Right forelimb (tissue), 1 donor: ENCODE data around the gene MBP.

Experiments used
- DNase-seq: peaks from one replicate; pipeline ENCODE4 v3.0.0-alpha.2; 2018

MBP gene

DNA sequence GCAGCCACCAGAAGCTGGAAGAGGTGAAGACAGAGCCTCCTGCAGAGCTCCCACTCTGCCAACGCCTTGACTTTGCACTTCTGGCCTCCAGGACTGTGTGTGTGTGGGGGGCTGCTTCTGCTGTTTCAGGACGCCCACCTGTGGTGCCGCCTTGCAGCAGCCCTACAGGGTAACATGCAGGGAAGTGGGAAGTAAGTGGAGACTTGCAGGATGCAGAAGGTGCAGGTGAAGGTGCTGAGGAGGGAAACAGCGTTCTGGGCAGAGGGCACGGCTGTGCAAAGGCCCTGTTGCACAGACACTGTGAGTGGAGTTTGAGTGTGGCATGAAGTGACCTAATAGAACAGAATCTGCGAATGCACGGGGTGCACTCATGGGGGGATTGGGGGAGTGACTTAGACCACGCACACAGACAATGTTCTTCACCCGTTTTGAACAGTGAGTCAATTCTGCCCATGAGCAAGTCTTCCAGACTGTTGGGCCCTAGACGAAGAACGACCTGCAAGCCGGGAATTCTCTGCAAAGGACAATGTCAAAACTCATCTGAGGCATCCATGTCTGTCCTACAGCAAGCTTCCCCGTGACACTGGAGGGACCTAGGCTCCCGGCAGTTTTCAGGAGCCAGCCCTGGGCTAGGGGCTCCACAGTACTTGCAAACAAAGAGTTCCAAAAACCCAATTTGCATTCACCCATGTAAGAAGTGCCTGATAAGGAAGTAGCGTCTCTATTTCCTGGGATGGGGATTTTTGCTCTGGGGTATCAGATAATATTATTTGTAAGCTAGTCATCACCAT, 19.0 kb downstream of the MBP start:
- DNase-seq: peak; percentile 37

DNA sequence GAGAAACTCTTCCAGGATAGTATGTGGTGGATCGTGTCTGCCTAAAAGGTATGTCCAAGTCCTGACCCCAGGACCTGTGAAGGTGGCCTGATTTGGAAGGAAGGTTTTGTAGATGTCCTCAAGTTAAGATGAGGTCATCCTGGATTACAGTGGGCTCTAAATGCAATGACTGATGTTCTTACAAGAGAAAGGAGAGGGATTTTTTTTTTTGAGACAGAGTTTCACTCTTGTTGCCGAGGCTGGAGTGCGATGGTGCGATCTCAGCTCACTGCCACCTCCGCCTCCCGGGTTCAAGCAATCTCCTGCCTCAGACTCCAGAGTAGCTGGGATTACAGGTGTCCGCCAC, 19.9 kb downstream of the MBP start:
- DNase-seq: no peak

- peak; percentile 37 for DNase-seq
Measured at GRCh38 chr18:77111951-77112746, 20.4 kb downstream of the MBP start.

- DNase-seq: peak; percentile 24
Measured at GRCh38 chr18:77111449-77111848, 21.1 kb downstream of the MBP start.

DNA sequence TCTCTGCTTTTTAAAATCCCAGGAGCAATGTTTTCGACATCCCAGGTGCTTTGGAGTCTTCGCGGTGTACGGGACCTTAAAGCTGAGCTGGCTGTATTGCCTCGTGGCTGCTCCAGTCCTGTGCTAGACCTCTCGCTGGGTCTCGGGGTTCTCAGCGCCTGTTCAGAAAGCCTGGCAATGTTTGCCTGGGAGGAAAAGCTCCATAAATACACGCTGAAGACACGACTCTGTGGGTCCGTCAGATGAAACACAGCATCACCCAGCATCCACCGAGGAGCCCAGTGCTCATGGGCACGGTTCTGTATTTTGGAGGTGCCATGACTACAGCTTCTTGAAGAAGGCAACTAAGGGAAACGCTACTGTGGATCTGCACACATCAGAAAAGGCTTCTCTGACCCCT, 21.6 kb downstream of the MBP start:
- no peak for DNase-seq

DNA sequence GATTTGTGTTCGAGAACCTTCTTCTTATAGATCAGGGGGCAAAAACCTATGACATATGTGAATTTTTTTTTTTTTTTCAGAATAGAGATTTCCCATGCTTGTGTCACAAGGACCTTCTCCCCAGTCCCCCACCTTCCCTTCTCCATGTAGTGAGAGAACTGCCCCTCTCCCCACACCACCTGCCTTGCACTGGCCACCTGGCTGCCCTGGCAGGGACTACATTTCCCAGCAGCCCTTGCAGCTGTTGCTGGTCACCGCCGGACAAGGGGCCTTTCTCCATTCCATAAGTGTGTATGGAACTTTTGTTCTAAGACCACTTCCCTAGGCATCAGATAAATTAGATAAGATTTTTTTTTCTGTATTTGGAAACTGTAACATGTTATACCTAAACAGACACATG, 22.2 kb downstream of the MBP start:
- no peak for DNase-seq

DNA sequence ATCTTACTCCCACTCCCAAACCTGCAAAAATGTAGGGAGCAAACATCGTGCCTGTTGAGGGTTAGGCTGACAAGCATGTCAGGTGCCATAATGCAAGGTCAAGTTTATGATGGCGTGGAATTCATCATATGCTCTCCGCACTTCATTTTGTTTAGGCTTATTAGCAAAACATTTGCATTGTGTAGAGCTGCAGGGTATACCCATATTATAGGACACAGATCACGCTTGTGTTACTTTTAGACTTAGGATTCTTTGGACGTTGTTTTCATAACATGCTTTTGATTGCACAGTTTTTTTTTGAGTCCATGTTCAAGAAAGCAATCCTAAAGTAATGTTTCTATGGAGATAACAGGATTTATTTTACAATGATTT, 22.9 kb downstream of the MBP start:
- no peak for DNase-seq

DNA sequence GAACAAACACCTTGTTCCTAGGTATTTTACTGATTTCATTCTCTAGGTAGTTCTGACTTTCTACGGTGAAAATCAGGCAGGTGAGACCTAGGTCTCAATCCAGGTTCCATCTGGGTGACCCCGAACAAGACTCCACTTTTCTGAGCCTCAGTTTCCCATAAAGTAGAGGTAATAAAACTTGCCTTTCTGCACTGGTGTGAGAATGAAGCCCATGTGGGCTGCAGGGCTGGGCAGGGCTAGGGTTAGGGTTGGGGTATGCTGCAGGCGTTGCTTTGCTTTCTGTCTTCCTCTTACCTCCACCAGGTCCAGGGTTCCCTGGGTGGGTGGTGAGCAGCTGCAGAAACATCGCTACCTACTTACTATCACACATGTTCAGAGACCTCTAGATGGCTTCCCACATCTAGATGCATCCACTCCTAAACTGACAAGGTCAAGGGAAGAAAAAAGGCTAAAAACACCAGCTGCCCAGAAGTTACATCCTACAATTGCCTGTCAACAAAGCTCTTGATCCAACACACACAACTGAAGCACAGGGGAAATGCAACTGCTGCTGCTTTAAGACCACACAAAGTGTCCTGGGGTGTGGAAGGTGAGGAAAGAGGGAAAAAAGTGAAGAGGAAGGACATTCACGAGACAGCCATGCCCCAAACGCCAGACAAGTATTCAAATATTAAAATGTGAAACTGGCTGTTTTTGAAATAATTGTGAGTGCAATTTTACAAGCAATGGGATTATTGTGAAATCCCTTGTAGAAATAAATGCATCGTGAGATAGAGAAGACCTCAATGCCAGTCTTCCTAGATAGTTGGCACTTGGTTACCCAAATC, 23.5 kb downstream of the MBP start:
- DNase-seq: no peak

DNA sequence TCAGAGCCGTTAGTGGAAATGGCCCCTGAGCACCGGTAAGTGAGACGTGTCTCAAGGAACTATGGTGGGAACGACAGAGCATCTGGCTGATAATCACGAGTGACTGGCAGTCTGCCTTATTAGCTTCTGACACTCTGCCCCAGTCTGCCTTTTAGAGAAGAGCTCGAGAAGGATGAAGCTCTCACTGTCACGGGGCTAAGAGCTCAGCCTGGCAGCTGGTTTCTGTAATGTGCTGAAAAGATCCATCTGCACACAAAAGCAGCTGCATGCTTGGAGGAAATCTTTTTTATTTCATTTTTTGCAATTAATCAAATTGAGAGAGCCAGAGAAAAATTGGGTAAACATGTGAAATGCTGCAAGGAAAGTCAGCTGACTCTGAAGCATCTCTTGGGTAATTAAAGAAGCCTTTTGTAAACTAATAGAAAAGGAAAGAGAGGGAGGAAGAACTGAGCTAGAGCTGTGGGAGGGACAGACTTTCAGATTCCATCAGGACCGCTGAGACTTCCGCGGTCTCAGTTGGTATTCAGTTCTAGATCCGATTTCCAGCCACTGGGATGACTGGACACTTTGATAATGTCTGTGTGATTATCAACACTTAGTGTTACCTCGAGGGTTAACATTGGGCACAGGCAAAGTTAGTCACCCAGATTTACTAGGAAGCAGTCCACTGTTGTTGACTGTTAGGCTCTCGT, 24.4 kb downstream of the MBP start:
- no peak for DNase-seq

- no peak for DNase-seq
Measured at GRCh38 chr18:77107292-77107691, 25.3 kb downstream of the MBP start.

DNA sequence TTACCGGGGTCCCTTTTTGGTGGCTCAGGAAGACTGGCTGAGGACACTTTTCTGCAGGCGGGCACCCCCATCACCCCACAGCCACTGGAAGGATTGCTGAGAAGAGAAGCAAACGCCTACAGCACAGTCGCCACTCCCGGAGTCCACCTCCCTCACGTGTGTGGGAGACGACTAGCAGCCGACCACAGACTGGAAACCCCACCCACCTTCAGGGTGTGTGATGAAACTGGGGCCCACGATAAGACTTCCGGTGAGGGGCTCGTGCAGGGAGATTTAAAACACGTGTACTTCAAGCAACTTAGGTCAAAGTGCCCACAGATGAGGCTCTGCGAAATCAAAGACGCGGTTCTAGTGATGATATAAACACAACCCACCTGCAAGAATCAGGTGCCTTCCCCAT, 26.3 kb downstream of the MBP start:
- DNase-seq: no peak

GRCh38 chr18:77105680-77106079, 26.9 kb downstream of the MBP start:
- no peak for DNase-seq

DNA sequence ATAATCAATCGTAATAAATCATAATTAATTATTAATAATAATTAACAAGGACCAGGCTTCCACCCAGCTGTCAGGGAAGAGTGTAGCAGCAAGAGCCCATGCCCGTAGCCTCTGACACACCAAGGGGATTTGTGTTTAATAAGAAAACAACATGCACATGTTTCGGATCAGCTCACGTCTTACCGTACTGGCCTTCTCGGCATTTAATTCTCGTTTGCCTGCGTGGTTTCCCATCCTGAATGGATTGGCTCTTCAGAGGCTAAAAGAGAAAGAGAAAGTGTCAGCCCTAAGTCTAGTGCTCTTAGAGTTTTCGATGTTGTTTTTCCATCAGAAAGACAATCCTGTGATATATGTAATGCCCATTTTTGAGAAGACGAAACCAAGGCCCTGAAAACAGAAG, 27.6 kb downstream of the MBP start:
- DNase-seq: no peak

DNA sequence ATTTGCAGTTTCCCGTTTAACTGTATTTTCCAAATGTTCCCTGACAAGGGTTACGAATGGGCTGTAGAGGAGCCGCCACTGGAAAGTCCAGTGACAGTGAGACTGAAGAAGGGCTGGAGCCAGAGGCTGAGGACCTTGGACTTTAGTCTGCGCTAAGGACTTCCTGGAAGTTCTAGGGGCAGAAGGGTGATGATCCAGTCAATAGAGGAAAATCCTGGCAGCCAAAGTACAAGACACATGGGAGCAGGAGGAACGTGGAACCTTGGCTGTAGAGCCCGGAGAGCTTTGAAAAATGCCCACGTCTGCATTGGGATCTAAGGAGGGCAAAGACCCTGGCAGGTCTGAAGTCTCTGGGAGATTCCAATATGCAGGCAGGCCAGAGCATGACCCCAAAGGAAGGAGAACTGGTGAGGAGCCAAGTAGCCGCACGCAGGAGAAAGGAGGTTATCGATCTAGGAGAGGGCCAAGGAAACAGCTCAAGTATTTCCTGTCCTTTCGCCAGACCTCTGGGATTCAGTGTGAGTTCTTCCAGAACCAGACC, 28.5 kb downstream of the MBP start:
- DNase-seq: no peak

DNA sequence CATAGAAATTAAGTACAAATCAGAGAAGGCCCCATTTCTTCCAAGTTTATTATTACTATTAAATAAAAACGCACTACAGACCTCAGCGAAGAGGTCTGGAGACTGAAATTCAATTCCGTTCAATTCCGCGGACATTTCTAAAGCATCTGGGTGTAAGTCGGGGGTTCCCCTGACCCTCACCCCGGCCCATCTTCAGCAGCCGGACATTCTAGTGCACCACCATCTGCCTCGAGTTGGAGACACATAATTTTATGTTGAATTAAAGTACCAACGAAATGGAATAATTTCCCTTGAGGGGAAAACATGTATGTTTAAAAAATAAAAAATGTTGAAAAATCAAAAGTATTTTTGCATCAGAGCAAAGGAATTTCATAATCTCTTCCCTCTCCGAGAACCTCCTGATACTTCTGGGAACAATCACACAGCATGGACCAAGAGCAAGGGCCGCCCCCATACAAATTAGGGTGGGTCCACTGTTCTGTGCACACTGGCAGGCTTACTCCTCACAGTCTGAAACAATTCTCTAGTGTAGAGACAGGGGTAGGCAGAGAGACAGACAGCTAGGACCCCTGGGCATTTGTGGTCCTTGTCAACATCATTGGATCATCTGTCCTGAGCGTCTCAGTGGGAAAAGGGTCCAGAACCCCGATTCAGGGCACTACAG, 29.3 kb downstream of the MBP start:
- DNase-seq: no peak

- no peak for DNase-seq
Measured at GRCh38 chr18:77102259-77103040, 30.1 kb downstream of the MBP start.

DNA sequence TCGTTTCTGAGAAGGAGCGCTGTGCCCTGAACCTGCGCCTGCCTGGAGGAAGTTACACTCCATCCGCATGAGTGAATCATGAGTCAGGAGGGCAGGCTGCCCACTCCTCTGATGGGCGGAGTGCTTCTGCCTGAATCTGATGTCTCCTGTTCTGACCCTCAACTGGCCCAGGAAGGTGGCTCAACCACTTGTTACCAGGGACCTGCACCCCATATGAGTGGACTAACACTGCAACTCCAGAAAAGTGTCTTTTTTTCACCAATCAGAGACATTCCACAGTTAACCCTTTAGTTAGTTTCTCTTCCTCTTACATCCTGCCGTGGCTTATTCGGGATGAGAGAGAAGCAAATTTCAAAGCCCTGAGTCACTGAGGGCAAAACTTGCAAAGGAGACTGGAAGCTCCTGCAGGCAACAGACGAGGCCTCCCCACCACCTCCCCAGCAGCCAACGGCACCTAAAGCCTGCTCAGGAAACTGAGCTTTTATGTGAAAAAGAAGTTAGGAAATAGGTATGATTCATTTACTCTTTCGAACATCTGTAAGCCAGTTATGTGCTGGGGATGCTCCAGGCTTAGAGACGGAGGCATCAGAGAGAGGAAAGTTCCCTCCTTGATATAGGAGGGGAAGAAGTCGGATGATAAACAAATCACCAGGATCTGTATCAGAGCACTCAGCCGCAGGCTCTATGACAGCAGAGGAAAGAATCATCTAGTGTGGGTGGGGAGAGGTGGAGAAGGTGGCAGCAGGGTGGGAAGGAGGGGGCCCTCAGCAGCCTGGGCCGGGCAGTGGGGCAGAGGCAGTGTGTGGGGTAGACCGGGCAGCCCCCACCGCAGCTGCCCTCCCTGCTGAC, 30.9 kb downstream of the MBP start:
- DNase-seq: no peak

- no peak for DNase-seq
Measured at GRCh38 chr18:77100751-77101355, 31.7 kb downstream of the MBP start.

DNA sequence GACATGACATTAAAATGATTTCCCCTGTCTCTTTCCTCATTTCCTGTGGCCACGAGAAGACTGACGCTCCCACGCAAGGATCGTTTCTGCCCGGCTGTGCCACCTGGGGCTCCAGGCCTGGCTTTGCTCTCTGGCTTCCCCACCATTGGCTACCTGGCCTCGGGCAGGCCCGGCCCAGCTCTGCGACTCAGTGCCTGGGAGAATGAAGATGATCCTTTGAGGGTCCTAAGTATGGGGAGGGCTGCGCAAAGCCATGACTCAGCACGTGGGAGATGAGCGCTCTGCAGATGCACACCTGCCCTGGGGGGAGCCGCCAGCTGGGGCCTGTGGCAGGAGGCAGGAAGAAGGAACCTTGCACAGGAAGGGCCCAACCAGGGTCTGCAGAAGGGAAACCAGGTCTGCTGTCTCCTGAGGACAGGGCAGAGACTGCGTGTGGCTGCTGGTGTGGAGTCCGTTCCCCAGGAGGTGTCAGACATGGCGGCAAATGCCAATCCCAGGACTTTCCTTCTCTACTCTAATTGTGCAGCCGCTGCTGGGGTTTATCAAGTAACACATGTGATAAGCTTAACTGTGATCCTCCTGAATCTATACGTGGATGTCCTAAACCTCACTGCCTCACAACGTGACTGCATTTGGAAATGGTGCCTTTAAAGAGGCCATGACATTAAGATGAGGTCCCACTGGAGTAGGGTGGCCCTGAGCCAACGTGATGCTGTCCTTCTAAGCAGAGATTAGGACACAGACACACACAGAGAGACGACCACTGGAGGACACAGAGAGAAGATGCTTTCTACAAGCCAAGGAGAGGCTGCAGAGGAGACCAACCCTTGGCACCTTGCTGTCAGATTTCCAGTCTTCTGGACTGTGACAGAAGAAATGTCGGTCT, 32.9 kb downstream of the MBP start:
- DNase-seq: no peak
